ENCODE measurements around the gene DCST2. TPM values are rescaled to one million over a fixed set of nuclear protein-coding genes. Genes with fewer than 3 reads are reported as not detected.

Gene DCST2
- total RNA-seq, 4 donors from 2014 or later = not detected

GRCh38 chr1:155037851-155038441, 4.4 kb upstream of the DCST2 start:
- TF ChIP-seq CTCF (IDR thresholded peaks at IDR 0.05 in 4 of 5, conservative IDR thresholded peaks at IDR 0.05 in 1 of 5) = no peak
- no peak for TF ChIP-seq POLR2A (IDR thresholded peaks at IDR 0.05)
- in situ Hi-C loops (cut with MboI; ENCODE audit: low sequenced_read_pairs in 4 of 4) (no loop called here), intact Hi-C loops (cut with DNase I; ENCODE audit: low total_unique reads) (no loop called here)
- no peaks in the 10 kb centered on the region for H3K9me3 ChIP-seq
- no peak overlapping the region for H3K4me3 ChIP-seq
- peak overlapping the region in 1 of 4 donors; percentile 81 for H3K27ac ChIP-seq
- ATAC-seq (no peak), DNase-seq (no peak)
- peaks cover 0 to 10% of the 10 kb centered on the region in 2 donors for H3K4me1 ChIP-seq
- H3K27me3 ChIP-seq = no peaks in the 10 kb centered on the region
- no peaks in the 10 kb centered on the region for H3K36me3 ChIP-seq

GRCh38 chr1:155037043-155037442, 3.5 kb upstream of the DCST2 start:
- no peaks in the 10 kb centered on the region for H3K36me3 ChIP-seq
- H3K27ac ChIP-seq = no peak overlapping the region
- no peak overlapping the region for H3K4me3 ChIP-seq
- no peak for DNase-seq
- TF ChIP-seq POLR2A (IDR thresholded peaks at IDR 0.05) = no peak
- TF ChIP-seq CTCF (IDR thresholded peaks at IDR 0.05 in 4 of 5, conservative IDR thresholded peaks at IDR 0.05 in 1 of 5) = no peak
- H3K27me3 ChIP-seq = no peaks in the 10 kb centered on the region
- no peaks in the 10 kb centered on the region for H3K9me3 ChIP-seq
- in situ Hi-C loops (cut with MboI; ENCODE audit: low sequenced_read_pairs in 4 of 4) = no loop called here
- intact Hi-C loops (cut with DNase I; ENCODE audit: low total_unique reads) = no loop called here
- peaks cover 0 to 10% of the 10 kb centered on the region in 2 donors for H3K4me1 ChIP-seq
- ATAC-seq = no peak

- TF ChIP-seq CTCF (IDR thresholded peaks at IDR 0.05 in 4 of 5, conservative IDR thresholded peaks at IDR 0.05 in 1 of 5) = no peak
- TF ChIP-seq POLR2A (IDR thresholded peaks at IDR 0.05) = no peak
- ATAC-seq (no peak), DNase-seq (no peak)
- H3K27ac ChIP-seq = no peak overlapping the region
- H3K9me3 ChIP-seq = no peaks in the 10 kb centered on the region
- in situ Hi-C loops (cut with MboI; ENCODE audit: low sequenced_read_pairs in 4 of 4) (no loop called here), intact Hi-C loops (cut with DNase I; ENCODE audit: low total_unique reads) (no loop called here)
- H3K36me3 ChIP-seq = no peaks in the 10 kb centered on the region
- no peak overlapping the region for H3K4me3 ChIP-seq
- H3K4me1 ChIP-seq = peaks cover 0 to 10% of the 10 kb centered on the region in 2 donors
- no peaks in the 10 kb centered on the region for H3K27me3 ChIP-seq
Observed at GRCh38 chr1:155035936-155036335, 2.4 kb upstream of the DCST2 start.

- DNase-seq (no peak), ATAC-seq (no peak)
- Histone ChIP-seq H3K4me1 (peaks cover 0 to 10% of the 10 kb centered on the region in 2 donors), H3K9me3 (no peaks in the 10 kb centered on the region), H3K36me3 (no peaks in the 10 kb centered on the region), H3K4me3 (no peak overlapping the region), H3K27me3 (no peaks in the 10 kb centered on the region), H3K27ac (no peak overlapping the region)
- in situ Hi-C loops (cut with MboI; ENCODE audit: low sequenced_read_pairs in 4 of 4) (no loop called here), intact Hi-C loops (cut with DNase I; ENCODE audit: low total_unique reads) (no loop called here)
- TF ChIP-seq POLR2A (IDR thresholded peaks at IDR 0.05) = no peak
- no peak for TF ChIP-seq CTCF (IDR thresholded peaks at IDR 0.05 in 4 of 5, conservative IDR thresholded peaks at IDR 0.05 in 1 of 5)
Observed at GRCh38 chr1:155034318-155035208, 982 bp upstream of the DCST2 start.
